Kidney epithelial cell (primary cell): ENCODE data around the gene EFHD2. TPM values are rescaled to one million over a fixed set of nuclear protein-coding genes. Genes with fewer than 3 reads are reported as not detected.

Experiments used
- DNase-seq: peaks from one replicate; pipeline ENCODE4 v3.0.0-alpha.2; 2010; ENCODE audit warnings: low read depth
- H3K27me3 ChIP-seq: 2 replicates; pipeline ENCODE4 v1.6.0; 2011; ENCODE audit warnings: low read length; ENCODE audit not compliant: control insufficient read depth, insufficient read depth
- H3K36me3 ChIP-seq: 2 replicates; pipeline ENCODE4 v1.5.1; 2011; ENCODE audit warnings: low read length; ENCODE audit not compliant: control insufficient read depth, insufficient read depth
- H3K4me3 ChIP-seq: 2 replicates; pipeline ENCODE4 v1.5.1; 2011; ENCODE audit warnings: low read depth, mild to moderate bottlenecking, control low read depth, low read length
- total RNA-seq: library from RNA; depleted of rRNA; stranded (reverse); fragments of >200 nt; gene quantifications from 2 replicates; pipeline ENCODE4 v1.2.3, GENCODE V29; 2015
- TF ChIP-seq, protein P1 (sequence below): IDR thresholded peaks from 2 replicates; pipeline ENCODE4 v1.5.1; 2011; ENCODE audit warnings: mild to moderate bottlenecking, moderate library complexity, low read length, control low read depth, inconsistent platforms; ENCODE audit not compliant: insufficient read depth, poor library complexity, severe bottlenecking

Gene EFHD2
- total RNA-seq, 1 donor from 2014 or later: 54.6 TPM

- TF ChIP-seq, protein P1, sequence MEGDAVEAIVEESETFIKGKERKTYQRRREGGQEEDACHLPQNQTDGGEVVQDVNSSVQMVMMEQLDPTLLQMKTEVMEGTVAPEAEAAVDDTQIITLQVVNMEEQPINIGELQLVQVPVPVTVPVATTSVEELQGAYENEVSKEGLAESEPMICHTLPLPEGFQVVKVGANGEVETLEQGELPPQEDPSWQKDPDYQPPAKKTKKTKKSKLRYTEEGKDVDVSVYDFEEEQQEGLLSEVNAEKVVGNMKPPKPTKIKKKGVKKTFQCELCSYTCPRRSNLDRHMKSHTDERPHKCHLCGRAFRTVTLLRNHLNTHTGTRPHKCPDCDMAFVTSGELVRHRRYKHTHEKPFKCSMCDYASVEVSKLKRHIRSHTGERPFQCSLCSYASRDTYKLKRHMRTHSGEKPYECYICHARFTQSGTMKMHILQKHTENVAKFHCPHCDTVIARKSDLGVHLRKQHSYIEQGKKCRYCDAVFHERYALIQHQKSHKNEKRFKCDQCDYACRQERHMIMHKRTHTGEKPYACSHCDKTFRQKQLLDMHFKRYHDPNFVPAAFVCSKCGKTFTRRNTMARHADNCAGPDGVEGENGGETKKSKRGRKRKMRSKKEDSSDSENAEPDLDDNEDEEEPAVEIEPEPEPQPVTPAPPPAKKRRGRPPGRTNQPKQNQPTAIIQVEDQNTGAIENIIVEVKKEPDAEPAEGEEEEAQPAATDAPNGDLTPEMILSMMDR: no peak
- Histone ChIP-seq H3K36me3 (no peaks in the 10 kb centered on the region), H3K27me3 (no peaks in the 10 kb centered on the region), H3K4me3 (no peak overlapping the region)
- no peak for DNase-seq
These were observed 16.0 kb upstream of the EFHD2 start for GRCh38 chr1:15393475-15394257.

- H3K36me3 ChIP-seq: no peaks in the 10 kb centered on the region
- H3K4me3 ChIP-seq: no peak overlapping the region
- H3K27me3 ChIP-seq: no peaks in the 10 kb centered on the region
- TF ChIP-seq, protein P1: no peak
- no peak for DNase-seq
These were observed 15.4 kb upstream of the EFHD2 start for GRCh38 chr1:15394258-15394690.

DNA sequence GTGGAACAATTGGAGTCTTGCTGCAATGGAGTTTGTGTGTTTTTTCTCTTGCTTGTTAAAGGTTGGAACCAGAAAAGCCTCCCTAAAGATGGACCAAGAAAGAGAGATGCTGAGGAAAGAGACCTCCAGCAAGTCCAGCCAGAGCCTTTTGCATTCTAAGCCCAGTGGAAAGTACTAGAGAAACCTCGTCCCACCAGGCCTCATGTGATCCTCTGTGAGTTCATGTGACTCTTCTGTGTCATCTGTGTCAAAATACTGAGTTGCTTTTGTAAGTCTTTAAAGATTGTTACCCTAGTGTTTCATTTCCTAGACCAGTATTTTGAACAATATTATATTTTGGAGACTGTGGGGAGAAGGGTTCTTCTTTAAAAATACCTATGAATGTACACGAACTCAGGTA, 12.5 kb upstream of the EFHD2 start:
- TF ChIP-seq, protein P1: no peak

GRCh38 chr1:15399710-15400109, 10.0 kb upstream of the EFHD2 start:
- TF ChIP-seq, protein P1: no peak
- no peak overlapping the region for H3K4me3 ChIP-seq
- no peak for DNase-seq

More for the DNA sequence above, 12.5 kb upstream of the EFHD2 start:
- Histone ChIP-seq H3K36me3 (no peaks in the 10 kb centered on the region), H3K4me3 (no peak overlapping the region), H3K27me3 (no peaks in the 10 kb centered on the region)
- no peak for DNase-seq

DNA sequence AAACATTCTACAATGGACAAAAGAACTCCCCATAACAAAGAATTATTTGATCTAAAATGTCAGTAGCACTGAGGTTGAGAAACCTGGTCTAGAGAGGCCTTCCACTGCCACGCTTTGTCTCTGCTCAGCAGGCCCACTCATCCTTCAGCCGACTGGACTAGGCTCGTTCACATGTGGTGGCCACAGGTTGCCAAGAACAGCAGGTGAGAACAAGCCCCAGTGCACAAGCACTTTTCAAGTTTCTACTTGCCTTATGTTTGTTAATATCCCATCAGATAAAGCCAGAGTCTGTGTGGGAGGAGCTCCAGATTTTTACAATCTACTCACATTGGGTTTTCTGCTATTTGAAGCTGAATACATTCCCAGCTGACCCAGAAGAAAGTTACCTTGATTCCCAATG, 9.1 kb upstream of the EFHD2 start:
- DNase-seq: no peak
- Histone ChIP-seq H3K36me3 (no peaks in the 10 kb centered on the region), H3K4me3 (no peak overlapping the region), H3K27me3 (no peaks in the 10 kb centered on the region)
- TF ChIP-seq, protein P1: no peak

More at GRCh38 chr1:15399710-15400109, 10.0 kb upstream of the EFHD2 start:
- H3K36me3 ChIP-seq: no peaks in the 10 kb centered on the region
- H3K27me3 ChIP-seq: no peaks in the 10 kb centered on the region
